GM04504 (cell line): Measurements from ENCODE around the gene SMAD7.

ENCODE experiments used
- DNase-seq: peaks from one replicate; pipeline ENCODE4 v3.0.0-alpha.2; 2012; ENCODE audit warnings: low read depth

Gene SMAD7

DNA sequence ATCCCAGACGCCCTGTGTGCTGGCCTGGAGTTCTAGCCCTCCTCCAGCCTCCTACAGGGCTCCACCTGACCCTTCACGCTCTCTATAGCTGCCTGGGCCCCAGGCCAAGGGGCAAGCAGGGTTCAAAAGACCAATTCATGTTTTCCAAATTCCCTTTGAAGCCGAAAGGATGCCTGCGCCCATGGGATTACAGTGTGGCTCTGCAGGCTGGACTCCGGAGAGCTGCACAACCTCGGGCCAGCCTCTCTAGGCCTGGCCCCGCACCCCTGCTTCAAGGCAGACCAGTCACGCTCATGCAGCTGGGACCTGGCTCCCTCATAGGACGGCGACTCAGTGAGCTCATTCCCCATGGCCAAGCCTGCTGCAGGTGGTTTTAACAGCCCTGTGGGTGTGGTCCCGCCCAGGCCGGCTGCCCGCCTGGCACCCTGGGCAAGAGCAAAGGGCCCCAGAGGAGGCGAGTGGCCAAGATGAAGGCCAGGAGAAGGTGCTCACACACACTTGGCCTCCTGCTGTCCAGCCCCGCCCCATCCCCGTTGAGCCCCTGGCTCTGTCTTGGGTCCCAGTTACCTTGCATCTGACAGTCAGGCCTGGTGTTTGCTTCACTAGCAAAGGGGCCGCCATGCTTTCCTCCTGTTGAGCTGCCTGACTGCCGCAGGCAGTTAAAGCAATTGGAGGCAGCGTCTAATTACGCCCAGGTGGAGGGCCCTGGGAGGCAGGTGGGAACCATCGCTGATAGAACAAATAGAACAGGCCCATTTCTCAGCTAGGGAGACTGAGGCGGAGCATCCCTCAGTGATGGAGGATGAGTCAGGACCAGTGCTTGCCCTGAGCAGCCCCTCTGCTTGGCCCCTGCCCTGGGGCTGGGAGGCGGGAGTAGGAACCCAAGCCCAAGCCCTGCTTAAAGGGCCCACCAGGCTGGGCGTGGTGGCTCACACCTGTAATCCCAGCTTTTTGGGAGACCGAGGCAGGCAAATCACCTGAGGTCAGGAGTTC is 56.9 kb downstream of the SMAD7 start:
- DNase-seq: no peak

DNA sequence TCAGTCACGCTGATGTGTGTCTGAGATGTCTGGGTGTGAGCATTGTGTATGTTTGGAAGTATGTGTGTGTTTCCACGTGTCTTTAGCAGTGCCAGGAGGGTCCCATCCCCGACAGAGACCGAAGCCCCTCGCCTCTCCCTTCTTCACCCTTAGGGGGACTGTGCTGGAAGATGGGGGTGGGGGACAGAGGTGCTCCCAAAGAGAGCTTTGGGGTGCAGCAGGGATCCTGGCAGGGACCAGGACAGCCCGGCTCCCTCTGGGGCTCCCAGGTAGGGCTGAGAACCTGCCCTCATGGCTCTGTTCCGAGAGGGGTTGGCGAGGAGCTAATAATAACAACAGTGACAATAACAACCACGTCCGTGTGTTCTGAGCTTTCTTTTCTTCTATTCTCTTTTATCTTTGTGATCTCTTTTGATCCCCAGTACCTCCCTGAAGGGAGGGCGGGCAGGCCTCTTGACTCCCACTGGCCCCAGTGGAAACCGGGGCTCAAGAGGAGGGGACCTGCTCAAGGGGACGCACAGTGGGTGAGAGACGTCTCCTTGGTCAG is 57.6 kb downstream of the SMAD7 start:
- no peak for DNase-seq

DNA sequence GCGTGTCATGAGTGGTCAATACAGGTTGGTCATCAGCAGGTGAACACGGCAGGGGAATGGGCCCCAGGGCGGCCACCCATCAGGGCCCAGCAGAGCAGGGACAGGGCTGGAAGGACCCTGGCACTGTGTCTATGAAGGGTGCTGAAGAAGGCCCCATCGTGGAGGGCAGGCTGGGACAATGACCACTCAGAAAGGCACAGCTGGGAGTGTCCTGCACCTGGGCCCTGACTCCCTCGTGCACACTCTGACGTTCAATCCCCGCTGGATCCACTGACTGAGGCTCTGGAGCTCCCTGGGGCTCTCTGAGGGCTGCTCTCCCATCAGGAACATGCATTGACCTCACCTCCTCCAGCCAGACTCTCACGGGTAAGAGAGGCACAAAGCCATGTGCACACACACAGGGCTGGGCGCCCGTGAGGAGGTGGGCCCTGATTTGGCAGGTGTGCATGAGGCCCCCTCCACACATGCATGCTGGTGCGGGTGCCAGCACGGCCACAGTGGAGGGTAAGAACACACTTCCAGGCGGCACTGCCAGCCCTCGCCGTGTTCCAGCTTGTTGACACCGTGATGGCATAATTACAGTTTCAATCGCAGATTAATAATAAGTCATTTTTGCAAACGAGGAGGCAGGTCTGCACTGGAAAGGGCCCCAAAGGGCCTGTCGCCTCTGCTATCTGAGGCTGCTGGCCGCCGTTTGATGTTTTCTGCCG is 58.5 kb downstream of the SMAD7 start:
- no peak for DNase-seq

DNA sequence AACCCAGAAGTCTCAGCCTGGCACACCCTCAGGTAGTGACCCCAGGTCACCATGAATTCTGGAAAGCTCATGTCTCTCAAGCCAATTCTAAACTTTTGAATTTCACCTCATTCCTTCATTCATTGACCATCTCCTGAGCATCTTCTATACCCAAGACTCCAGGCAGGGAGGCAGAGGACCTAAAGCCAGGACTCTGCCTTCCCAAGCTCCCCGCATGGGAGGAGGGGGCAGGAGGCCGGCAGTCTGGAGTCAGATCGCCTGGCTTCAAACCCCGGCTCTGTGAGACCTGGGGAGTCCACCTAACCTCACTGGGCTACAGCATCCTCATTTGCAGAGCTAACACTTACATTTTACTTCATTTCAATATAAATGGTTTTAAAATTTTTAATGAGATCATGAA is 59.0 kb downstream of the SMAD7 start:
- no peak for DNase-seq

DNA sequence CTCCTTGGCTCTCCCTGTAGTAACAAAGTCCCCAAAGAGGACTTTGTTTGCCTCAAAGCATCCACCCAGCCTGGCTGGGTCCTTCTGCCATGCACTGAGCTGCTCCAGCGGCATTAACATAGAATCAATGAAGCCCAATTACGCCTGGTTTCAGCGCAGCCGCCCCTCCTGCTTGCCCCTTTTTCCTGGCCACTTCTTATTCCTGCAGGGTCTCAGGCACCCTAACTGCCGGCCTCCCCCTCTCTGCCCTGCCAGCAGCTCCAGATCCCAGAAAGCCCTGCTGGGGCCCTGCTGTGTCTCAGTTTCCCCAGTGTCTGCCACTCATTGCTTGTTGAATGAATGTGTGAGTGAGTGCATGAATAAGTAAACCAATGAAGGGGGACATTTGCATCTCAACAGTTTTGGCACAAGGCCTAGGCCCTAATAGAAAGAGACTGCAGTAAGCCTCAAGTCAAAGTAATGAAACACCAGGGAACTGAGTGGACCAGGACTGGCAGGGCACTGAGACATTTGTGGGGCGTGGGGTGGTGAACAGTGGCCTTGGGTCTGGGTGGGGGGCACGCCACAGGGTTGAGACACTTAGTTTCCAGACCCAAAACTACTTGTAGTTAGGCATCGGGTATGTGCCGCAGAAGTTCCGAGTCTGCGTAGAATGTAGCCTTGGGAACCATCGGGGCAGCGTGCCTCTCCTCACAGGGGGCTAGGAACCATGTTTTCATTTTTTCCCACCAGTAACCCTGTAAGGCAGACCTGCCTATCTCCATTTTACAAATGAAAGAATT is 60.6 kb downstream of the SMAD7 start:
- DNase-seq: no peak

DNA sequence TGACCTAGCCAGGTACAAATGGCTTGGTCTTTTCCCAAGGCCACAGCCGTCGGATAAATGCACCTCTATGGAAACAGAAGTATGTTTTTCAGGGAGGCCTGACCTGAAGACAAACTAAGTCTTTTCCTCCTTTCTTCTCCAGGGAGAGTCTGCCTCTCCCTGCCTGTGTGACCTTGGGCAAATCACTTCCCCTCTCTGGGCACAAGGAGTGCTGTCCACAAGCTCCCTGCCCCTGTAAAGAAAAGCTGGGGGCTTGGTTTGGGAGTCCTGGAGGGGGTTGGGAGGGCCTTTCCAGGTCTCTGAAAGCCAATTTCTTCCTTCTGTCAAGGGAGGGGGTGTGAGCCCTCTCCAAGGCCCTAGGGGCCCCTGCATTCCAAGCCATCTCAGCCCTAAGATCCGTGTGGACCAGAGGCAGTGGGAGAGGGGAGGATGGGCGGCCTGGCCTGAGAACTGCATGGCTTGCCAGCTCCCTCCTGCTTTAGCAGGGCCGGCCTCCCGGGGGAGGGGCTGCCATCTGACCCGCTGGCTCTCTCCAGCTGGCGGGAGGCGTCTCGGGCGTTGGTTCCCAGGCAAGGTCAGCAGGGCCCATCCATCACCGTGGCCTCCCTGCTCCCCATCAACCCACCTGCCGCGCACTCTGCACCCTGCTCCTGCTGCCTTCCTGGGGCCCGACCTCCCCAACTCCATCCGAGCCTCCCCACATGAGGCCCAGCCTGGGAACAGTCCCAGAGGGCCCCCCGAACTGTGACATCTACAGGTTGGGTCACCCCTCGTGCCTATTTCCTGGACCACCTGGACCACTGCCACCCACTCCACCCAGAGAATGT is 61.4 kb downstream of the SMAD7 start:
- DNase-seq: no peak

DNA sequence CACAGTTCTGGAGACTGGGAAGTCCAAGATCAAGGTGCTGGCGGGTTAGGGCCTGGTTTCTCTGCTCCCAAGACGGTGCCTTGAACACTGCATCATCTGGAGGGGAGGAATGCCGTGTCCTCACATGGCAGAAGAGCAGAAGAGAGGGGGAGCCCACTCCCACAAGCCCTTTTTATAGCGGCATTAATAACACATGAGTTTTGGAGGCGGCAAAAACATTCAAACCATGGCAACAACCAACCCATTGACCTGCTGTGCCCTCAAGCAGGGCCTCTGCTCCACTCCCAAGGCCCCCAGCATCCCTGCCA is 62.0 kb downstream of the SMAD7 start:
- no peak for DNase-seq

DNA sequence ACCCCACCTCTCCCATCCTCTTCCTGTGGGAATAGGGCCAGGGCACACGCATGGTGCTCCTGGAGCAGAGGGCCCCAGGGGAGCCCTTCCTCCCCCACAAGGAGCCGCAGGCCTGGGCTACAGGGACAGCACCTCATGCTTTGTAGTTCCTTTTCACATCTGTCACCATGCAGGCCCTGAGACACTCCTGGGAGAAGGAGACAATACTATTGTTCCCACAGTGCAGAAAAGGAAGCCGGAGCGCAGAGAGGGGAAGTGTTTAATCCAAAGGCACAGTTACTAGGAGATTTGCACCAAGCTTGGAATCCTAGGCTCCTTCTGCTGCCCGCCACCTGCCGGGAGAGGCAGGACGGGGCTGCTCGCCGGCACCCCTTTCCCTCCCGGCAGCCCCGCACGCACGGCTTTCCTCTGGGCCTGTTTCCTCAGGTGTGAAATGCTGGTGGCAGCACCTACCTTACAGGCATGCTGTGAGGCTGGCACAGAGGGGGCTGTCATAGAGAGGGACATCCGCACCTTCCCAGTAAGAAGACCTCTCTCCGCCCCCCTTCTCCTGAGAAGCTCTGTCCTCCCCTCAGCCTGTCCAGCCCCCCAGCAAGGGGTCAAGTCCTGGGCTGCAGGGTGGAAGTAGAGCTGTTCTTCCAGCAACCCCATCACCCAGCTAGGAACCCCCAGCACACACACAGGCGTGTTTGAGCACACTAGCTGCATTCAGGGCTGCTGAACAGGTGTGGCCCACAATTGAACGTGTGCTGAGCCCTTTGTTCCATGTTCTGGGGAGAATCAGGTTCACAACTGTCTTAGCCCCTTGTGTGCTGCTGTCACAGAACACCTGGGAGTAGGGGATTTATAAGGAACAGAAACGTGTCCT is 62.6 kb downstream of the SMAD7 start:
- no peak for DNase-seq

DNA sequence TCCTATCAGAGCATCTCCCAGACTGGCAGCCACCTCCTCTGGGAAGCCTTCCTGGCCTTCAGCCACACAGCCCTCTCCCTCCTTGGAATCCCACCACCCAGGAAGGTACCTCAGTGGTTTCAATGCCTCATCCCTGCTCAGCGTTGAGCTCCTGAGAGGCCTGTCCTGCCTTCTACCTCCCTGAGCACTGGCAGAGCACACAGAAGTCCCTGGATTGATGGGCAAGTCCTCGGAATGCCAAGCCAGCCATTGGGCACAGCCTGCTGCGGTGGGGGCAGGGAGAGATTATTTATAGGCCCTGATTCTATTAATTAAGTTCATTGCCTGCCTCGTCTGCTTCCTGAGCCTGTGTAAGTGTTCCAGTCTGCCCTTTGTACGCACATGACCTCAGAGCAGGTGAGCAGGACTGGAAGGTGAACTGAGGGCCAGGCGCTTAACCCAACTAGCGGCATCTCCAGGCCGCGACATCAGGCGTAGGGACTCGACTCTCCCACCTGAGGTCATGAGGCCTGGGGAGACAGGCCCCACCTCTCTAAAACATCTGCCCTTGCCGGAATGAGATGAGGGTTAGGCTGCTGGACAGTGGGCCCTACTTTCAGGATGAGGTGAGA is 63.4 kb downstream of the SMAD7 start:
- DNase-seq: no peak

DNA sequence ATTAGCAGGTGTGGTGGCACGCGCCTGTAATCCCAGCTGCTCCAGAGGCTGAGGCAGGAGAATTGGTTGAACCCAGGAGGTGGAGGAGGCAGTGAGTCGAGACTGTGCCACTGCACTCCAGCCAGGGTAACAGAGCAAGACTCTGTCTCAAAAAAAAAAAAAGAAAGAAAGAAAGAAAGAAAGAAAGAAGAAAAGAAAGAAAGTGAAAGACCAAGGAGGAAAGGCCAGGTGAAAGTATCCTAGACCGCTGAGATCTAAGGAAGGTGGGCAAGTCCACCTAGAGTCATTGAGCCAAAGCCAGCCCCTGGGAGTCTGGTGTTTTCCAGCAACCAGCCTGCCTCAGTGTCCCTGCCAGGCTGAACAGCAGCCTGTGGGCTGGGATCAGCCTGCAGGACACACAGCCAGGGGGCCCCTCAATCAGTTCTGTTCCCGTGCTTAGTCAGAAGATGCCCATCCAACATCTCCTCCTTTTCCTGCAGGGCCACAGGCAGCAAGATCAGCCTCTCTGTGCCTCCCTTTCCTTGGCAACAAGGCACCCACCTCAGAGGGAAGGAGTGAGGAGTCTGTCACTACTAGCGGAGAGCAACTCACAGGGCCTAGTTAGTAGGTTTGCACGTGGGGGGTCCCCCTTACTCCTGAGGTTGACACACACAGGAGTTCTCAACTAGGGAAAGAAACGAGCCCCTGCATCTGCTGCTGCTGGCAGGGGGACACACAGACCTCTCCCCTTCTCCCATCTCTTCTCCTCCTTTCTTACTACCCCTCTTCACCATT is 64.1 kb downstream of the SMAD7 start:
- DNase-seq: no peak

DNA sequence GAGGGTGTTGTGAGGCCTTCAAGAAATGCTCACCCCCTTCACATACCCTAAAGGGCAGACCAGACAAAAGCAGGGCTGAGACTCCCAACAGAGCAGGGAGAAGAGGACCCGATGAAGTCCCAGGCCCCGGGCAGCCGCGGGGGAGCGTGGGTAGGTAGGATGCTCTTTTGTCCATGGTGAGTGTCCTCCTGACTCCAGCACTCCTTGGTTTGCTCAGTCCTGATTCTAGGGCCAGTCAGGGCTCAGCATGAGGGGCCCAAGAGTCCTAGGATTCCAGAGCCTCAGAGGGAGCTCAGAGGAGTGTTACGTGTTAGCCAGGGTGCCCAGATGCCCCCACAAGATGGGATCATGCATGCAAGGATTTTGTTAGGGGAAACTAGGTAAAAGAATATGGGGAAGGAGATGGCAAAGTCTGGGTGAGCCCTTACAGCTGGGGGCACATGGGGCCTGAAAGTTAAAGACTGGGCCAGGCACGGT is 64.8 kb downstream of the SMAD7 start:
- no peak for DNase-seq

DNA sequence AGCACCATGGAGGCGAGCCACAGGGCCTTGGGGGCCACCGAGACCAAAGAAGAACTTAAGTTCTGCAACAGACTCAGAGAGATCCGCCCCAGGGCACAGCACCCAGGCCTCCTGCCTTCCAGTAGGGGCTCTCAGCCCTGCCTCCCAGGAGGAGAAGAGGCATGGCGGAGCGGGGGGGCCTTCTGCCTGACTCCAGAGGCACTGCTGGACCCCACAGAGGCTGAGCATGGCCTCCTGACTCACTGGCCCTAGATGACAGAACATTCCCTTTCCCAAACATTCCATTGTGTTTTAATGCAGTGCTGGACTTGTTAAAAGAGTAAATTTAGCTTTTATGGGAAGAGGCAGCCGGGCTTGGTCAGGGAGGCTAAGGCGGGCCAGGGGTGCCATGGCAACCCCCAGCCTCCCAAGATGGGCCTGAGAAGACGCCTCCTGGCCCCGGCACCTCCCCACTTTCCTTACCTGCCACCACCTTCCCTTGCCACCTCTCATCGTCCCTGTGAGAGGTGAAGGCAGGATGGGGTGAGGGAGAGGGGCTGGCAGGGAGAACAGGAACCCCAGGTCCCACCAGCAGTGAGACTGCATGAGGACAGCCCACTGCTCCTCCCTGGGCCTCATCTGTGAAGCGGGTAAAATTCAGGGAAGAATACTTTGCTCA is 65.4 kb downstream of the SMAD7 start:
- no peak for DNase-seq

DNA sequence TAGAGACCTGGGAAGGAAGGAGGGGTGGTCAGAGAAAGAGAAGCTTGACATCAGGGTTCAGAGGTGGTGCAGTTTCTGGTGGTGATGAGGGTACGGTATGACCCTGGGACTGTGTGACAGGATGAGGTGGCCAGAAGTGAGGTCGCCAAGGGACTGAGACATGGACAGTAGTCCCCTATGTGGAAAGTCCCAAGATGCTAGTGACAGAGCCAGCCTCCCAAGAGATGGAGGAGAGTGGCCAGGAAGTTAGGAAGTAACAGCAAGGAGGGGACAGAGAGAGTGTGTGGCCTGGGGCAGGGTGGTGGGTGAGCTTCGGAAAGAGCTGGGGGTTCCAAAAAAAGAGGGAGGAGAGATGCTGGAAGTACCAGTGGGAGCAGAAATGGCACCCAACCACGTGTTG is 66.0 kb downstream of the SMAD7 start:
- no peak for DNase-seq

DNA sequence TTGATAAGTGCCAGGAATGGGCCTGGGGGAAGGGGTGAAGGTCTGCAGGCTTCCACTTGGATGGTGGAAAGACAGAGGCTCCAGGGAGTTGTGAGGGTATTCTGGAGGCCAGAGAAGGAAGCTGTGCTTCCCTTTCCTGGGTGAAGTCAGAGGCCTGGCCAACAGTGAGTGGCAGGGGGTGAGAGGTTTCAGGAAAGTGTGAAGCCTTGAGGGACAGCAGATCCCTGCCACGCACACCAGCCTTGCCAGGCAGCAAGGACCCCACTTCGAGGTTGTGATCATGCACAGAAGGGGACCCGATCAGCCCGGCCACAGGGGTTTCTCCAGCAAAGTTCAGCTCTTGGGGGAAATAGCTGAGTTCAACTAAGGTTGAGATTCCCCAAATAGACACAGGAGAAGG is 66.5 kb downstream of the SMAD7 start:
- no peak for DNase-seq

DNA sequence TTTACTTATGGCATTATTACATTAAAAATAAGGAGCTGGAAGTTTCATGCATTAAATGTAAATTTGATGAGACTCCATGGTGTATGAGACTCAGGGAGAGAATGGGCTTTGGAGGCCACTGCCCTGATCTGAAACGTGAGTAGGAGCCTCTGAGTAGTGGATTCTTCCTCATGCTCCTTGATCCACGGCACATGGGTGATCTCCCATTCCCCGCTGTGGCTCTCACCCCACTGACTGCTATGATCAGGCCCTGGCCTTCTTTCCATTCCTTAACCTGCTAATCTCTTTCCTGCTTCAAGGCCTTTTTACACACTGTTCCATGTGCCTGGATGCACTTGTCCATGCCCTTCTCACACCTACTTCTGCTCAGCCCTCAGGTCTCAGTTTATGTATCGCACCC is 68.4 kb downstream of the SMAD7 start:
- DNase-seq: no peak

DNA sequence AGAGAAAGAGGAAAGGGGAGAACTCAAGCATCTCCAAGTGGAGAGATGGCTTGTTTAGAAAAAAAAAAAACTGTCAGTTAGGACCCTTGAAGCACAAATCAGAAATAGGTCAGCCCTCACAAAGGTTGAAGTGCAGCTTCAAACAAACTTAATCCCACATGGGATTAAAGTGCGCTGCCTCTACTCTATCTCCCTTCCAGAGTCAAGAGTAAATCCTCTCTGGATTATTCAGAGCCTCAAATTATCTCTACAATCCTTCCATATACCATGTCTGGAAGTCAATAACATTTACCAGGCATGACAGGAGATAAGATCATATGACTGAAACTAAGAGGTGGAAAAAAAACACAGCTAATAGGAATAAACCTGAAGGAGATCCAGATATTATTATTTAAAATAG is 69.8 kb downstream of the SMAD7 start:
- DNase-seq: no peak

DNA sequence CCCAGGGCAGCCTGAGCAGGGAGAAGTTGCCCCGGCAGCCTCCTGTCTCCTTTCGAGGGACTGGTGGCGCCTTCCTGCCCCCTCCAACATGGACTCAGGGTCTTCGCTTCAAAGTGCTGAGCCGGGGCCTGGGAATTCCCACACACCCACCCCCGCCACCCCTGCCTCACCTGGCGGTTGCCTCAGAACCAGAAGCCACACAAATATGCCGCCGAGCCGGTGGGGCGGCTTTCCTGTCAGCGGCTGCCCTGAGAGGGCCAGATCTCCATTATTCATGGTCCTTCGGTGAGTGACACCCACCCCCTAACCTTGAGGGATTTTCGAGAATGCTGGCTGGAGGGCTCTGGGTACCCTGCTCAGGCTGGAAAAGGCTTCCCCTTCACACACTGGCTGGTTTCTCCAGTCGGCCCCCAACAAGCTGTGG is 71.7 kb downstream of the SMAD7 start:
- DNase-seq: no peak

DNA sequence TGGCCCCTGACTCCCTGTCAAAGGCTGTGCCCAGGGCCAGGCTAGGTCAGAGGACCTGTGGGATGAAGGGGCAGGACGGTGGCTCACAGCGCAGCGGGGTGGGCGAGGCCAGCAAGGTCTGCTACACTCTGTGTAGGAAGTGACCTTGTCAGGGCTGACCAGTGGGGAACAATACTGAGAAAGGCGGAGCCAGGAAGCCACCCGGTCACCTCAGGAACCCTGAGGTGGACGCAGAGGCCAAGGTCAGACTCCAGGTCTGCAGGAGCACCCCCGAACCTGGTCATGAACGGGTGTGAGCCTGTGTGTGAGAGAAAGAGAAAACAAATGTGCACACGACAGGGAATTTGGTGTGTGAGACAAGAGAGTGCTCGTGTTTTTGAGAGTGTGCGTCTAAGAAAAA is 72.3 kb downstream of the SMAD7 start:
- DNase-seq: no peak

DNA sequence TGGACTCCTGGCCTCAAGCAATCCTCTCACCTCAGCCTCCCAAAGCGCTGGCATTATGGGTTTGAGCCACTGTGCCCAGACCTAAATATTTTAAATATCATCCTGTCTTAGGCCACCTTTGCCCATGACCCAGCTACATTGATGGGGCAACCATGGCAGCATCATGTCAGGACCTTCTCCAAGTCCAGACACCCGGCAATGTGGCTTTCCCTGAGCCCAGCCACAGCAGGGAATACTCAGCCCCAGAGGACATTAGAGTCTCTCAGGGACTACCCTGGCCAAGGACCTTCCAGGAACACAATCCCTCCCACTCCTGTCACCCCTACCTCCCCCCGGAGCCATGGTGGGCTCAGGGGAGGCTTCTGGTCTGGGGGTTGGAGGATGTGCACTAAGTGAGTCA is 72.8 kb downstream of the SMAD7 start:
- DNase-seq: no peak
